Activated T-helper 1 cell treated with anti-CD3 and anti-CD28 coated beads, Interleukin-12 subunit alpha, Interleukin-12 subunit beta, Interleukin-2, Interleukin-4 antibody, amounts not matched to agents 30 ng/mL and 10 ng/mL and 1 ng/mL, durations not matched to agents 14 hours and 24 hours and 36 hours (primary cell): Measurements from ENCODE around the gene KCNQ1. TPM values are rescaled to one million over a fixed set of nuclear protein-coding genes. Genes with fewer than 3 reads are reported as not detected.

Source experiments
- DNase-seq: peaks from one replicate; pipeline ENCODE4 v3.0.0; 2021; ENCODE audit warnings: low spot score
- H3K27ac Mint-ChIP-seq: one replicate; pipeline ENCODE4 v1.8.0; 2021; ENCODE audit warnings: mild to moderate bottlenecking, mixed read lengths
- H3K27me3 Mint-ChIP-seq: one replicate; pipeline ENCODE4 v1.8.0; 2022; ENCODE audit warnings: mild to moderate bottlenecking, moderate library complexity, mixed read lengths; ENCODE audit not compliant: insufficient read depth
- H3K36me3 Mint-ChIP-seq: one replicate; pipeline ENCODE4 v1.8.0; 2021; ENCODE audit warnings: low read depth, mixed read lengths
- H3K4me1 Mint-ChIP-seq: one replicate; pipeline ENCODE4 v1.8.0; 2021; ENCODE audit warnings: low read depth, mixed read lengths
- H3K4me3 Mint-ChIP-seq: one replicate; pipeline ENCODE4 v1.8.0; 2021; ENCODE audit warnings: mild to moderate bottlenecking, moderate library complexity, mixed read lengths
- H3K9me3 Mint-ChIP-seq: one replicate; pipeline ENCODE4 v1.8.0; 2021; ENCODE audit warnings: mixed read lengths
- intact Hi-C: fragments of 100-400 bp; cut with micrococcal nuclease; formaldehyde crosslinking; loops from one replicate; pipeline ENCODE4 v1.15.1; 2024
- total RNA-seq: library from RNA; stranded (reverse); gene quantifications from 2 replicates; pipeline ENCODE4 v1.2.3, GENCODE V29; 2022

The KCNQ1 gene
- total RNA-seq, 1 donor from 2014 or later, result 6.4 TPM

- intact Hi-C loops, result no loop called here
- no peak overlapping the region for H3K27ac Mint-ChIP-seq
- no peaks in the 10 kb centered on the region for H3K36me3 Mint-ChIP-seq
Observed at GRCh38 chr11:2728663-2729332, 284.0 kb downstream of the KCNQ1 start.

GRCh38 chr11:2729841-2730240 lies 285.0 kb downstream of the KCNQ1 start:
- no peak overlapping the region for H3K27ac Mint-ChIP-seq
- H3K4me3 Mint-ChIP-seq, result no peak overlapping the region
- intact Hi-C loops, result no loop called here
- no peaks in the 10 kb centered on the region for H3K36me3 Mint-ChIP-seq
- H3K27me3 Mint-ChIP-seq, result no peaks in the 10 kb centered on the region
- no peaks in the 10 kb centered on the region for H3K4me1 Mint-ChIP-seq
- no peaks in the 10 kb centered on the region for H3K9me3 Mint-ChIP-seq
- no peak for DNase-seq

More at GRCh38 chr11:2728663-2729332, 284.0 kb downstream of the KCNQ1 start:
- Mint-ChIP-seq H3K4me1 (no peaks in the 10 kb centered on the region), H3K4me3 (no peak overlapping the region), H3K27me3 (no peaks in the 10 kb centered on the region), H3K9me3 (no peaks in the 10 kb centered on the region)
- DNase-seq, result no peak

- Mint-ChIP-seq H3K36me3 (no peaks in the 10 kb centered on the region), H3K4me3 (no peak overlapping the region), H3K27ac (no peak overlapping the region), H3K4me1 (no peaks in the 10 kb centered on the region), H3K9me3 (no peaks in the 10 kb centered on the region), H3K27me3 (no peaks in the 10 kb centered on the region)
- DNase-seq, result no peak
- intact Hi-C loops, result no loop called here
Observed at GRCh38 chr11:2730272-2731129, 285.7 kb downstream of the KCNQ1 start.

- Mint-ChIP-seq H3K27ac (no peak overlapping the region), H3K27me3 (no peaks in the 10 kb centered on the region), H3K4me3 (no peak overlapping the region), H3K4me1 (no peaks in the 10 kb centered on the region), H3K36me3 (no peaks in the 10 kb centered on the region), H3K9me3 (no peaks in the 10 kb centered on the region)
- no peak for DNase-seq
- intact Hi-C loops, result no loop called here
Observed at GRCh38 chr11:2731130-2732125, 286.6 kb downstream of the KCNQ1 start.

DNA sequence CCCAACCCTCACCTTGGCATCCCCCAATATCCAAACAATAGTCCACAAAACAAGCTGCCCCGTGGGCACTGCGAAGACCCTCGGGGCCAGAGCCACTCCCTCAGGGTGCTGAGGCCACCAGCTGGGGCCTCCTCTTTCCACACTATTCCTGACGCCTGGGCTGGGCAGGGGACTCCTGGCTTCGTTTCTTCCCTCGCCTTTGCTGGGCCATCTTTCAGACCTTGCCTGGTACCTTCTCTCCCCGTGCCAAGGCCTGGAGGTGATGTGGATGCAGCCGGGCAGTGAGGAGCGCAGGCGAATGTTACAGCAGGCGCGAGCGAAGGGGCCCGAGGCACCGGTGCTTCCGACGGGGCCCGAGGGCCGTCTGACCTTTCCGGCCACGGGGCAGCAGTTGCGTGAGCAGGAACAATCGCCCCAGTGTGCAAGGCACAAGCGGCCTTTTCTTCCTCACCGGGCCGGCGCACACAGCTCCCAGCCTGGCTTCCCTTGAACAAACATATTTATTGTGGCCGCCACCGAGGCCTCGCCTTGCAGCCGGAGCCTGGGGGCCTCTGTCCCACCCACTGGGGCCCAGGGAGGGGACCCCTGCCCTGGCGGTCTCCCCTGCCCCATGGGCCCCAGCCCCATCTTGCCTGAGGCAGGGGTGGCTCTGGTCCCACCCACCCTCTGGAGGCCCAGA lies 287.6 kb downstream of the KCNQ1 start:
- no peaks in the 10 kb centered on the region for H3K4me1 Mint-ChIP-seq
- no peak overlapping the region for H3K4me3 Mint-ChIP-seq
- no peaks in the 10 kb centered on the region for H3K9me3 Mint-ChIP-seq
- intact Hi-C loops, result no loop called here
- H3K27me3 Mint-ChIP-seq, result no peaks in the 10 kb centered on the region
- H3K27ac Mint-ChIP-seq, result no peak overlapping the region
- no peaks in the 10 kb centered on the region for H3K36me3 Mint-ChIP-seq
- DNase-seq, result no peak

DNA sequence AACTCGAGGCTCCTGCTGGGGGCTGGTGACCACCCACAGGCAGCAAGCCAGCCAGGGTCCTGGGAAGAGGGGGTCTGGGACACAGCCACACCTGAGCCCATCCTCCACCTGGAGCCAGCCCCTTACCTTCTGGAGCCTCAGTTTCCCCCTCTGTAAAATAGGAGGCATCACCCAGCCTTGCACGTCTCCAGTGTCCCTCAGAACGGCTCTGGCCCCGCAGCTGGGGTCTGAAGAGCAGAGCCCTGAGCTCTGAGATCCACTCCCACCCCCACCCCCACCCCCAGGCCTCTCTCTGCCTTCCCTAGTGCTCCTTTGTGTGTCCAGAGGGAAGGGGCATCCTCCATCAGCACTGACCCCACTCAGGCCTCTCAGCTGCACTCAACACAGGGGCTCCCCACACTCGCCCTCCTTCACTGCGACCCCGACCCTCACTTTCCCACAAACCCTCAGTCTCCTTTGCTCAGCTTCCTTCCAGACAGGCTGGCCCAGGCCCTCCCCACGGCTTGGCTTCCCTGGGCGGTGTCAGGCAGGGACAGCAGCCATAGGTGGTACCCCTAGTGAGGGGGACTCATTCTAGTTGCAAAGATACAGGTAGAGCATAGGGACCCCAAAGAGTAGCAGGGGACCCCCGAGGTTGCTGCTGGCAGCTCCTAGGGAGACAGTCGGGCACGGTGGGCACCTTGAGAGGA lies 288.3 kb downstream of the KCNQ1 start:
- intact Hi-C loops, result no loop called here
- Mint-ChIP-seq H3K9me3 (no peaks in the 10 kb centered on the region), H3K27me3 (no peaks in the 10 kb centered on the region), H3K27ac (no peak overlapping the region), H3K4me3 (no peak overlapping the region), H3K4me1 (no peaks in the 10 kb centered on the region), H3K36me3 (no peaks in the 10 kb centered on the region)
- no peak for DNase-seq

- Mint-ChIP-seq H3K4me3 (no peak overlapping the region), H3K9me3 (no peaks in the 10 kb centered on the region)
- intact Hi-C loops, result no loop called here
Observed at GRCh38 chr11:2734181-2735052, 289.6 kb downstream of the KCNQ1 start.

GRCh38 chr11:2735053-2735589 lies 290.3 kb downstream of the KCNQ1 start:
- Mint-ChIP-seq H3K4me3 (no peak overlapping the region), H3K36me3 (no peaks in the 10 kb centered on the region), H3K4me1 (no peaks in the 10 kb centered on the region), H3K27me3 (no peaks in the 10 kb centered on the region), H3K9me3 (no peaks in the 10 kb centered on the region), H3K27ac (no peak overlapping the region)
- DNase-seq, result no peak
- intact Hi-C loops, result no loop called here

More at GRCh38 chr11:2734181-2735052, 289.6 kb downstream of the KCNQ1 start:
- Mint-ChIP-seq H3K36me3 (no peaks in the 10 kb centered on the region), H3K4me1 (no peaks in the 10 kb centered on the region), H3K27ac (no peak overlapping the region), H3K27me3 (no peaks in the 10 kb centered on the region)
- DNase-seq, result no peak

DNA sequence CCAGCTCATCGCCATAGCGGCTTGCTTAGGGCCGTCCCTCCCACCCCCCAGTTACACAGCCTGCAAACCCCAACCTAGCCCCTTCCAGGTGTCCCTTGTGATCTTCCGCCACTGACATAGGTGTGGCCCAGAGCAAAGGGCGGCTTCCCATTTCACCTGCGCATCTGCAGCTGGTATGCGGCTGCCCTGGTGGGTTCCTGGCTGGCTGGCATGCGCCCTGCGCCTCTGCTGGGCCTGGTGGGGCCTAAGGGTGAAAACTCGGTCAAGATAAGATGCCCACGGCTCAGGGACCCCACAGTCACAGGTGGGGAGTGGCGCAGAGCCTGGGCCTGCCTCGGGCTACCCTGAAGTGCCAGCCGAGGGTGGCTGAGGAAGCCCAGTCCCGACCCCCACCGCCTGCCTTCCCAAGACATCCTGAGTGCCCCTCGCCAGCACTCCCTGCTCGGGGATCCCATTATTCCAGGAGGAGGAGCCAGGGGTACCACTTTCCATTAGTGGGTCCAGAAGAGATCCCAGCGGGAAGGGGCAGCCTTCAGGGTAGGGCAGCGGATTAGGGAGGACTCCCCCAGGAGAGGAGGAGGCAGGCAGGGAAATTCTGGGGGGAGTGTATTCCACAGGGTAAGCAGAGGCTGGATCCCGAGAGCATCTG lies 291.9 kb downstream of the KCNQ1 start:
- no peaks in the 10 kb centered on the region for H3K9me3 Mint-ChIP-seq
- H3K4me1 Mint-ChIP-seq, result no peaks in the 10 kb centered on the region
- intact Hi-C loops, result no loop called here
- no peaks in the 10 kb centered on the region for H3K36me3 Mint-ChIP-seq
- DNase-seq, result no peak
- H3K27ac Mint-ChIP-seq, result no peak overlapping the region
- H3K27me3 Mint-ChIP-seq, result no peaks in the 10 kb centered on the region
- H3K4me3 Mint-ChIP-seq, result no peak overlapping the region

- Mint-ChIP-seq H3K4me3 (no peak overlapping the region), H3K9me3 (no peaks in the 10 kb centered on the region), H3K27me3 (no peaks in the 10 kb centered on the region), H3K4me1 (no peaks in the 10 kb centered on the region), H3K36me3 (no peaks in the 10 kb centered on the region), H3K27ac (no peak overlapping the region)
- intact Hi-C loops, result no loop called here
- DNase-seq, result no peak
Observed at GRCh38 chr11:2737226-2737590, 292.4 kb downstream of the KCNQ1 start.

- no peaks in the 10 kb centered on the region for H3K36me3 Mint-ChIP-seq
- no peaks in the 10 kb centered on the region for H3K4me1 Mint-ChIP-seq
- H3K27ac Mint-ChIP-seq, result no peak overlapping the region
- intact Hi-C loops, result no loop called here
- no peak overlapping the region for H3K4me3 Mint-ChIP-seq
- H3K27me3 Mint-ChIP-seq, result no peaks in the 10 kb centered on the region
- H3K9me3 Mint-ChIP-seq, result no peaks in the 10 kb centered on the region
- no peak for DNase-seq
Observed at GRCh38 chr11:2737866-2738265, 293.1 kb downstream of the KCNQ1 start.
